ENCODE results near the gene UBC.
"Not testable (repeated sequence)": the region's sequence is repeated elsewhere in the genome, so short reads cannot be mapped to it uniquely, and the experiment has no call there.

The UBC gene

GRCh38 chr12:124930586-124930985 lies 16.1 kb upstream of the UBC start:
- no peak for DNase-seq

- no peak for DNase-seq
Observed at GRCh38 chr12:124929649-124930419, 15.4 kb upstream of the UBC start.

GRCh38 chr12:124928912-124929530 lies 14.6 kb upstream of the UBC start:
- DNase-seq, result no peak

- DNase-seq, result no peak
Observed at GRCh38 chr12:124928095-124928911, 13.9 kb upstream of the UBC start.

GRCh38 chr12:124927201-124928094 lies 13.0 kb upstream of the UBC start:
- DNase-seq, result peak; percentile 95

- not testable (repeated sequence) for DNase-seq
Observed at GRCh38 chr12:124925782-124926181, 11.3 kb upstream of the UBC start.

- no peak for DNase-seq
Observed at GRCh38 chr12:124925117-124925516, 10.7 kb upstream of the UBC start.

- DNase-seq, result no peak
Observed at GRCh38 chr12:124923905-124924734, 9.7 kb upstream of the UBC start.

- peak; percentile 73 for DNase-seq
Observed at GRCh38 chr12:124921200-124922031, 7.0 kb upstream of the UBC start.

- DNase-seq, result no peak
Observed at GRCh38 chr12:124920353-124920935, 6.0 kb upstream of the UBC start.

GRCh38 chr12:124919521-124920352 lies 5.3 kb upstream of the UBC start:
- DNase-seq, result no peak

GRCh38 chr12:124918622-124918988 lies 4.2 kb upstream of the UBC start:
- not testable (repeated sequence) for DNase-seq

GRCh38 chr12:124917841-124918621 lies 3.6 kb upstream of the UBC start:
- DNase-seq, result no peak

- peak; percentile 79 for DNase-seq
Observed at GRCh38 chr12:124917135-124917840, 2.8 kb upstream of the UBC start.

- no peak for DNase-seq
Observed at GRCh38 chr12:124916374-124917134, 2.1 kb upstream of the UBC start.

- DNase-seq, result peak; percentile 33
Observed at GRCh38 chr12:124915239-124916236, 1.1 kb upstream of the UBC start.
